ENCODE measurements around the gene TEX54. TPM values are rescaled to one million over a fixed set of nuclear protein-coding genes. Genes with fewer than 3 reads are reported as not detected.

Gene TEX54
- total and polyA plus RNA-seq, 2 of the 13 experiments (the other 11 are each of a cell fraction or from before 2014, with no cell fraction given): not detected

GRCh38 chr11:62839050-62839945 is 6.7 kb upstream of the TEX54 start, which contains the start of gene WDR74 (continued):
- TF ChIP-seq, protein P1, sequence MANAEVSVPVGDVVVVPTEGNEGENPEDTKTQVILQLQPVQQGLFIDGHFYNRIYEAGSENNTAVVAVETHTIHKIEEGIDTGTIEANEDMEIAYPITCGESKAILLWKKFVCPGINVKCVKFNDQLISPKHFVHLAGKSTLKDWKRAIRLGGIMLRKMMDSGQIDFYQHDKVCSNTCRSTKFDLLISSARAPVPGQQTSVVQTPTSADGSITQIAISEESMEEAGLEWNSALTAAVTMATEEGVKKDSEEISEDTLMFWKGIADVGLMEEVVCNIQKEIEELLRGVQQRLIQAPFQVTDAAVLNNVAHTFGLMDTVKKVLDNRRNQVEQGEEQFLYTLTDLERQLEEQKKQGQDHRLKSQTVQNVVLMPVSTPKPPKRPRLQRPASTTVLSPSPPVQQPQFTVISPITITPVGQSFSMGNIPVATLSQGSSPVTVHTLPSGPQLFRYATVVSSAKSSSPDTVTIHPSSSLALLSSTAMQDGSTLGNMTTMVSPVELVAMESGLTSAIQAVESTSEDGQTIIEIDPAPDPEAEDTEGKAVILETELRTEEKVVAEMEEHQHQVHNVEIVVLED (CRISPR knock-in tag; IDR thresholded peaks at IDR 0.05; ENCODE audit: borderline replicate concordance): peak; percentile 82
- no peak for TF ChIP-seq ATF7 (IDR thresholded peaks at IDR 0.05)
- peak; percentile 73; the same call in 1 of the 2 replicates for TF ChIP-seq ATF7 (CRISPR knock-in tag; IDR thresholded peaks at IDR 0.05)
- TF ChIP-seq ZFP90 (CRISPR knock-in tag; IDR thresholded peaks at IDR 0.05; ENCODE audit: borderline replicate concordance): peak; percentile 55; the same call in 1 of the 2 replicates
- TF ChIP-seq SNRNP70 (IDR thresholded peaks at IDR 0.05; ENCODE audit: low read depth, low read length): no peak
- TF ChIP-seq DZIP1 (CRISPR knock-in tag; IDR thresholded peaks at IDR 0.05): no peak; the same call in 1 of the 2 replicates
- no peak for TF ChIP-seq XBP1 (CRISPR knock-in tag; IDR thresholded peaks at IDR 0.05)
- no peak; a peak in 1 of 4 replicates for TF ChIP-seq MAFK (conservative IDR thresholded peaks at IDR 0.05 in 1 of 2, IDR thresholded peaks at IDR 0.05 in 1 of 2; ENCODE audit: low read length in 2 of 2)
- TF ChIP-seq ELK4 (CRISPR knock-in tag; IDR thresholded peaks at IDR 0.05; ENCODE audit: borderline replicate concordance): no peak
- TF ChIP-seq, protein P2, sequence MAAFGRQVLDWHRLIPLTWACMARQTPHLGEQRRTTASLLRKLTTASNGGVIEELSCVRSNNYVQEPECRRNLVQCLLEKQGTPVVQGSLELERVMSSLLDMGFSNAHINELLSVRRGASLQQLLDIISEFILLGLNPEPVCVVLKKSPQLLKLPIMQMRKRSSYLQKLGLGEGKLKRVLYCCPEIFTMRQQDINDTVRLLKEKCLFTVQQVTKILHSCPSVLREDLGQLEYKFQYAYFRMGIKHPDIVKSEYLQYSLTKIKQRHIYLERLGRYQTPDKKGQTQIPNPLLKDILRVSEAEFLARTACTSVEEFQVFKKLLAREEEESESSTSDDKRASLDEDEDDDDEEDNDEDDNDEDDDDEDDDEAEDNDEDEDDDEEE (CRISPR knock-in tag; IDR thresholded peaks at IDR 0.05): no peak; the same call in 1 of the 2 replicates
- TF ChIP-seq KLF12 (CRISPR knock-in tag; IDR thresholded peaks at IDR 0.05; ENCODE audit: borderline replicate concordance): no peak
- TF ChIP-seq ZNF724P (CRISPR knock-in tag; IDR thresholded peaks at IDR 0.05; ENCODE audit: borderline replicate concordance): peak; percentile 63; the same call in 1 of the 2 replicates
- peak; percentile 77 for TF ChIP-seq ZFY (CRISPR knock-in tag; IDR thresholded peaks at IDR 0.05)
- peak; percentile 88 for TF ChIP-seq ATF6 (CRISPR knock-in tag; conservative IDR thresholded peaks at IDR 0.05)
- TF ChIP-seq DNMT3B (CRISPR knock-in tag; conservative IDR thresholded peaks at IDR 0.05): peak; percentile 31; the same call in 1 of the 2 replicates
- TF ChIP-seq SP5 (CRISPR knock-in tag; IDR thresholded peaks at IDR 0.05; ENCODE audit: borderline replicate concordance, low read depth): no peak
- no peak for TF ChIP-seq ZNF484 (CRISPR knock-in tag; IDR thresholded peaks at IDR 0.05; ENCODE audit: borderline replicate concordance, low read depth)
